ENCODE measurements around the gene TJP3. TPM values are rescaled to one million over a fixed set of nuclear protein-coding genes. Genes with fewer than 3 reads are reported as not detected.

The TJP3 gene
- total and polyA plus RNA-seq, 10 of the 15 experiments (the other 5 are each of a cell fraction or from before 2014, with no cell fraction given), result 0.04 to 1.2 (median 0.29) TPM; not detected in 6

DNA sequence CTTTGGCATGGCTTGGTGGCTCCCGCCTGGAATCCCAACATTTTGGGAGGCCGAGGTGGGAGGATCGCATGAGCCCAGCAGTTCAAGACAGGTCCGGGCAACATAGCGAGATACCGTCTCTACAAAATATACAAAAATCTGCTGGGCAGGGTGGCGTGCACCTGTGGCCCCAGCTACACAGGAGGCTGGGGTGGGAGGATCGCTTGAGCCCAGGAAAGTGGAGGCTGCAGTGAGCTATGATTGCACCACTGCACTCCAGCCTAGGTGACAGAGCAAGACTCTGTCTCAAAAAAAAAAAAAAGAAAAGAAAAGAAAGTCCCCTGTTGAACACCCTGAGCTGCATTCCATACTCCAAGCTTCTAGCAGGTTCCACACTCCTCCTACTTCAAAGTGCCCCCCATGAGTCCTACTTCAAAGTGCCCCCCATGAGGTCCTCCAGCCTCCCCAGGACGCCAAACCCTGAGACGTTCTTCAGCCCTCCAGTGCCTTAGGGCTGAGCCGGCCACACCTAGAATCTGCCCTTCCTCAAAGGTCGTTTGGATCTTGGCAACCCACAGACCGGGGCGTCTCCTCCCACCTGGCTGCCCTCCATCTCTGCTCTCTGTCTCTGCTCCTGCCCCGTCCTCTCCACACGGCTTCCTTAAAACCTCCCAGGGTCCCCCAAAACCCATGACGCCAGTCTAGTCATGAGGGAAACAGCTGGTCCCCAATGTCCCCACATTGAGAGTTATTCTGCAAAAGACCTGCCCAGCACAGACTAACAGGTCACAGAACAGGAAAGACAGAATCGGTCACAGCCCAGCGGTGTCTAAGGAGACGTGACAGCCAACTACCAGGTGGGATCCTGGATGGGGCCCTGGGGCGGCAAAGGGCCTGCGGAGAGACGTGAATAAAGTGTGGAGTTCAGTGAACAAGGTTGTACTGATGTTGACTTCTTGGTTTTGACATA, 4.8 kb downstream of the TJP3 start:
- no peaks in the 10 kb centered on the region for H3K9me3 ChIP-seq (replicated peaks; ENCODE audit: control insufficient read depth, insufficient read depth, low read length)
- H2AFZ ChIP-seq (ENCODE audit: control insufficient read depth, low read depth, low read length), result no peak overlapping the region
- 26% methylated on average over 23 of the region's 23 CpGs for WGBS (ENCODE audit: insufficient coverage, insufficient replicate concordance, low lambda C conversion rate, missing lambda C conversion rate)
- no peak overlapping the region for H3K4me3 ChIP-seq
- no peak for FAIRE-seq
- H3K79me2 ChIP-seq (ENCODE audit: control insufficient read depth, insufficient read depth, low read length), result no peaks in the 10 kb centered on the region
- H4K20me1 ChIP-seq (ENCODE audit: control insufficient read depth, insufficient read depth), result no peaks in the 10 kb centered on the region
- SMC1A ChIA-PET (ENCODE audit: uncharacterized antibody, unreplicated experiment), result no interaction called here
- CTCF ChIA-PET, result no interaction called here
- no peak overlapping the region for H3K9ac ChIP-seq (ENCODE audit: control insufficient read depth, insufficient read depth, low read length)
- POLR2A ChIA-PET, result no interaction called here
- TF ChIP-seq, protein P1, sequence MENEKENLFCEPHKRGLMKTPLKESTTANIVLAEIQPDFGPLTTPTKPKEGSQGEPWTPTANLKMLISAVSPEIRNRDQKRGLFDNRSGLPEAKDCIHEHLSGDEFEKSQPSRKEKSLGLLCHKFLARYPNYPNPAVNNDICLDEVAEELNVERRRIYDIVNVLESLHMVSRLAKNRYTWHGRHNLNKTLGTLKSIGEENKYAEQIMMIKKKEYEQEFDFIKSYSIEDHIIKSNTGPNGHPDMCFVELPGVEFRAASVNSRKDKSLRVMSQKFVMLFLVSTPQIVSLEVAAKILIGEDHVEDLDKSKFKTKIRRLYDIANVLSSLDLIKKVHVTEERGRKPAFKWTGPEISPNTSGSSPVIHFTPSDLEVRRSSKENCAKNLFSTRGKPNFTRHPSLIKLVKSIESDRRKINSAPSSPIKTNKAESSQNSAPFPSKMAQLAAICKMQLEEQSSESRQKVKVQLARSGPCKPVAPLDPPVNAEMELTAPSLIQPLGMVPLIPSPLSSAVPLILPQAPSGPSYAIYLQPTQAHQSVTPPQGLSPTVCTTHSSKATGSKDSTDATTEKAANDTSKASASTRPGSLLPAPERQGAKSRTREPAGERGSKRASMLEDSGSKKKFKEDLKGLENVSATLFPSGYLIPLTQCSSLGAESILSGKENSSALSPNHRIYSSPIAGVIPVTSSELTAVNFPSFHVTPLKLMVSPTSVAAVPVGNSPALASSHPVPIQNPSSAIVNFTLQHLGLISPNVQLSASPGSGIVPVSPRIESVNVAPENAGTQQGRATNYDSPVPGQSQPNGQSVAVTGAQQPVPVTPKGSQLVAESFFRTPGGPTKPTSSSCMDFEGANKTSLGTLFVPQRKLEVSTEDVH (IDR thresholded peaks at IDR 0.05; ENCODE audit: low read depth, partially characterized antibody), result no peak
- H3K27me3 ChIP-seq (replicated peaks in 1 of 2; ENCODE audit: control insufficient read depth in 2 of 2, insufficient read depth in 2 of 2, low read length in 1 of 2), result no peaks in the 10 kb centered on the region
- H3K27ac ChIP-seq (ENCODE audit: control insufficient read depth, insufficient read depth), result no peak overlapping the region
- in situ Hi-C loops (cut with MboI), result no loop called here
- RAD21 ChIA-PET (ENCODE audit: unreplicated experiment), result no interaction called here
- BruUV-seq (replicated peaks), result no TSS peak
- no peak for DNase-seq (ENCODE audit: low read depth, low spot score)
- H3K4me2 ChIP-seq (ENCODE audit: control insufficient read depth, insufficient read depth), result no peak overlapping the region
- intact Hi-C loops (cut with micrococcal nuclease; ENCODE audit: unreplicated experiment), result loop anchor here (5.0 kb wide), 1 partner anchor 489 kb away; no protein-coding TSS in a partner anchor
- no peaks in the 10 kb centered on the region for H3K36me3 ChIP-seq (ENCODE audit: control insufficient read depth in 2 of 2, insufficient read depth in 2 of 2, low read length in 1 of 2)
- H3K4me1 ChIP-seq (ENCODE audit: control insufficient read depth, insufficient read depth, low read length), result no peaks in the 10 kb centered on the region
- no peak for ATAC-seq

DNA sequence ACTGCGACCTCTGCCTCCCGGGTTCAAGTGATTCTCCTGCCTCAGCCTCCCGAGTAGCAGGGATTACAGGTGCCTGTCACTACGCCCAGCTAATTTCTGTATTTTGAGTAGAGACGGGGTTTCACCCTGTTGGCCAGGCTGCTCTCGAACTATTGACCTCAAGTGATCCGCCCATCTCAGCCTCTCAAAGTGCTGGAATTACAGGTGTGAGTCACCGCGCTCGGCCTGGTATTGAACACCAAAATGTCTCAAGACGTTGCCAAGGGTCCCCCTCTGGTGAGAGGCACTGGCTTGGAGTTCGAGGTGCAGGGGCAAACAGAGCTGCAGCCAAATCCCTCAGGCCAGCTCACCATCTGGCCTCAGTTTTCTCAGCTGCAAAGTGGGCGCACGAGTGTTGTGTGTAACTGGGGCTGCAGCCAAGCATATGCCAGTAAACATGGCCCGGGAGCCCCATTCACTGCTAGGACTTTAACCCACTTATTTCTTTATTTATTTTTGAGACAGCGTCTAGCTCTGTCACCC, 8.0 kb downstream of the TJP3 start:
- in situ Hi-C loops (cut with MboI), result no loop called here
- no TSS peak for BruUV-seq (replicated peaks)
- Histone ChIP-seq H3K27me3 (replicated peaks in 1 of 2; ENCODE audit: control insufficient read depth in 2 of 2, insufficient read depth in 2 of 2, low read length in 1 of 2) (no peaks in the 10 kb centered on the region), H3K4me2 (ENCODE audit: control insufficient read depth, insufficient read depth) (no peak overlapping the region), H3K4me3 (no peak overlapping the region), H3K36me3 (ENCODE audit: control insufficient read depth in 2 of 2, insufficient read depth in 2 of 2, low read length in 1 of 2) (no peaks in the 10 kb centered on the region), H3K9me3 (replicated peaks; ENCODE audit: control insufficient read depth, insufficient read depth, low read length) (no peaks in the 10 kb centered on the region), H3K79me2 (ENCODE audit: control insufficient read depth, insufficient read depth, low read length) (no peaks in the 10 kb centered on the region), H4K20me1 (ENCODE audit: control insufficient read depth, insufficient read depth) (no peaks in the 10 kb centered on the region), H3K9ac (ENCODE audit: control insufficient read depth, insufficient read depth, low read length) (no peak overlapping the region), H3K4me1 (ENCODE audit: control insufficient read depth, insufficient read depth, low read length) (no peaks in the 10 kb centered on the region), H3K27ac (ENCODE audit: control insufficient read depth, insufficient read depth) (no peak overlapping the region), H2AFZ (ENCODE audit: control insufficient read depth, low read depth, low read length) (no peak overlapping the region)
- WGBS (ENCODE audit: insufficient coverage, insufficient replicate concordance, low lambda C conversion rate, missing lambda C conversion rate), result 67% methylated on average over 15 of the region's 16 CpGs
- no peak for FAIRE-seq
- ChIA-PET SMC1A (ENCODE audit: uncharacterized antibody, unreplicated experiment) (no interaction called here), POLR2A (no interaction called here), RAD21 (ENCODE audit: unreplicated experiment) (no interaction called here), CTCF (no interaction called here)
- intact Hi-C loops (cut with micrococcal nuclease; ENCODE audit: unreplicated experiment), result no loop called here
- DNase-seq (ENCODE audit: low read depth, low spot score), result no peak
- ATAC-seq, result no peak
- TF ChIP-seq HCFC1 (IDR thresholded peaks at IDR 0.05; ENCODE audit: low read length) (no peak), ATF7 (IDR thresholded peaks at IDR 0.05; ENCODE audit: low read depth) (no peak), SREBF2 (IDR thresholded peaks at IDR 0.05; ENCODE audit: low read length) (no peak), MTA3 (IDR thresholded peaks at IDR 0.05; ENCODE audit: borderline replicate concordance, low read length) (no peak)
- TF ChIP-seq, protein P2, sequence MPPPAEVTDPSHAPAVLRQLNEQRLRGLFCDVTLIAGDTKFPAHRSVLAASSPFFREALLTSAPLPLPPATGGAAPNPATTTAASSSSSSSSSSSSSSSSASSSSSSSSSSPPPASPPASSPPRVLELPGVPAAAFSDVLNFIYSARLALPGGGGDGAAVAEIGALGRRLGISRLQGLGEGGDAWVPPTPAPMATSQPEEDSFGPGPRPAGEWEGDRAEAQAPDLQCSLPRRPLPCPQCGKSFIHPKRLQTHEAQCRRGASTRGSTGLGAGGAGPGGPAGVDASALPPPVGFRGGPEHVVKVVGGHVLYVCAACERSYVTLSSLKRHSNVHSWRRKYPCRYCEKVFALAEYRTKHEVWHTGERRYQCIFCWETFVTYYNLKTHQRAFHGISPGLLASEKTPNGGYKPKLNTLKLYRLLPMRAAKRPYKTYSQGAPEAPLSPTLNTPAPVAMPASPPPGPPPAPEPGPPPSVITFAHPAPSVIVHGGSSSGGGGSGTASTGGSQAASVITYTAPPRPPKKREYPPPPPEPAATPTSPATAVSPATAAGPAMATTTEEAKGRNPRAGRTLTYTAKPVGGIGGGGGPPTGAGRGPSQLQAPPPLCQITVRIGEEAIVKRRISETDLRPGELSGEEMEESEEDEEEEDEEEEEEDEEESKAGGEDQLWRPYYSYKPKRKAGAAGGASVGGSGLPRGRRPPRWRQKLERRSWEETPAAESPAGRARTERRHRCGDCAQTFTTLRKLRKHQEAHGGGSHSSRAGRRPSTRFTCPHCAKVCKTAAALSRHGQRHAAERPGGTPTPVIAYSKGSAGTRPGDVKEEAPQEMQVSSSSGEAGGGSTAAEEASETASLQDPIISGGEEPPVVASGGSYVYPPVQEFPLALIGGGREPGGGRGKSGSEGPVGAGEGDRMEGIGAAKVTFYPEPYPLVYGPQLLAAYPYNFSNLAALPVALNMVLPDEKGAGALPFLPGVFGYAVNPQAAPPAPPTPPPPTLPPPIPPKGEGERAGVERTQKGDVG (CRISPR knock-in tag; IDR thresholded peaks at IDR 0.05), result no peak

Data from GM12878 (cell line).